HG02642 (cell line): Measurements from ENCODE around the gene FDXACB1.
"Not testable (repeated sequence)": the region's sequence is repeated elsewhere in the genome, so short reads cannot be mapped to it uniquely, and the experiment has no call there.

Experiments
- ATAC-seq: cut with Tn5 transposase; IDR thresholded peaks from one replicate; pipeline ENCODE4 v1.9.1; 2021; ENCODE audit warnings: mild to moderate bottlenecking; ENCODE audit not compliant: unreplicated experiment, poor library complexity

Gene FDXACB1

GRCh38 chr11:111910676-111911562 is 32.0 kb upstream of the FDXACB1 start:
- no peak for ATAC-seq

- no peak for ATAC-seq
Observed at GRCh38 chr11:111909378-111909777, 30.4 kb upstream of the FDXACB1 start.

GRCh38 chr11:111908639-111909305 is 29.8 kb upstream of the FDXACB1 start:
- ATAC-seq = no peak

- ATAC-seq = no peak
Observed at GRCh38 chr11:111906680-111907079, 27.7 kb upstream of the FDXACB1 start.

- no peak for ATAC-seq
Observed at GRCh38 chr11:111905411-111905810, 26.4 kb upstream of the FDXACB1 start.

GRCh38 chr11:111886844-111887243 is 7.9 kb upstream of the FDXACB1 start:
- ATAC-seq = no peak

- no peak for ATAC-seq
Observed at GRCh38 chr11:111886032-111886431, 7.1 kb upstream of the FDXACB1 start.

GRCh38 chr11:111885053-111885452 is 6.1 kb upstream of the FDXACB1 start:
- not testable (repeated sequence) for ATAC-seq

GRCh38 chr11:111882202-111882601 is 3.2 kb upstream of the FDXACB1 start:
- no peak for ATAC-seq

- no peak for ATAC-seq
Observed at GRCh38 chr11:111879637-111879960, 634 bp upstream of the FDXACB1 start.

GRCh38 chr11:111878385-111878848 is 548 bp downstream of the FDXACB1 start:
- no peak for ATAC-seq

GRCh38 chr11:111871693-111872161 is 7.2 kb downstream of the FDXACB1 start:
- no peak for ATAC-seq

GRCh38 chr11:111870886-111871692 is 7.9 kb downstream of the FDXACB1 start, which contains the start of gene ALG9:
ALG9 (minus strand) TSS chr11:111871581; CDS start chr11:111871482, 99 bp downstream.
- ATAC-seq = peak; percentile 94

GRCh38 chr11:111870522-111870885 is 8.5 kb downstream of the FDXACB1 start:
- ATAC-seq = peak; percentile 5

- ATAC-seq = no peak
Observed at GRCh38 chr11:111870113-111870512, 8.9 kb downstream of the FDXACB1 start.

- ATAC-seq = no peak
Observed at GRCh38 chr11:111860257-111860656, 18.7 kb downstream of the FDXACB1 start.

GRCh38 chr11:111855506-111855905 is 23.5 kb downstream of the FDXACB1 start:
- ATAC-seq = no peak

GRCh38 chr11:111852103-111852502 is 26.9 kb downstream of the FDXACB1 start:
- no peak for ATAC-seq

GRCh38 chr11:111851636-111852035 is 27.3 kb downstream of the FDXACB1 start:
- no peak for ATAC-seq

GRCh38 chr11:111851067-111851466 is 27.9 kb downstream of the FDXACB1 start:
- ATAC-seq = no peak

- ATAC-seq = no peak
Observed at GRCh38 chr11:111849631-111850030, 29.3 kb downstream of the FDXACB1 start.
